Lower leg skin (tissue), 4 donors: ENCODE measurements around the gene CREBRF. TPM values are rescaled to one million over a fixed set of nuclear protein-coding genes. Genes with fewer than 3 reads are reported as not detected.

Experiments used
- DNase-seq, 2 donors: peaks; one replicate each; pipeline ENCODE4 v3.0.0-alpha.2; 2019; ENCODE audit warnings: low spot score in 2 of 2
- H3K4me3 ChIP-seq: fragments of 200-600 bp; sonication (generic); 2 replicates; pipeline ENCODE4 v1.5.1; 2017; ENCODE audit warnings: mild to moderate bottlenecking, low read depth; ENCODE audit not compliant: poor library complexity, severe bottlenecking
- POLR2A ChIP-seq, 2 donors: fragments of 450-650 bp; IDR thresholded peaks; one replicate each; pipeline ENCODE4 v1.6.1; 2016 to 2017; ENCODE audit warnings: antibody characterized with exemption in 2 of 2, mild to moderate bottlenecking in 1 of 2, moderate library complexity in 1 of 2
- WGBS, 2 donors: methylation state at CpG; one replicate each; pipeline ENCODE4 v1.1.5; 2018; 5-methylcytosine and 5-hydroxymethylcytosine counted together
- intact Hi-C: fragments of 100-400 bp; cut with DNase I; formaldehyde crosslinking; loops from one replicate; pipeline ENCODE4 v1.15.0; 2023; ENCODE audit warnings: low total_unique reads
- total RNA-seq, 4 donors: library from RNA; depleted of rRNA; stranded (reverse); fragments of >200 nt; gene quantifications; one replicate each; pipeline ENCODE4 v1.1.0, GENCODE V29; 2016
- TF ChIP-seq, protein P1 (sequence below), 3 donors: fragments of 450-650 bp; IDR thresholded peaks; one replicate each; pipeline ENCODE4 v1.5.1; 2016; ENCODE audit warnings: antibody characterized with exemption in 3 of 3, mild to moderate bottlenecking in 3 of 3, moderate library complexity in 2 of 3

CREBRF gene
- total RNA-seq, 4 donors from 2014 or later = 34.1 to 59.5 (median 42.1) TPM

DNA sequence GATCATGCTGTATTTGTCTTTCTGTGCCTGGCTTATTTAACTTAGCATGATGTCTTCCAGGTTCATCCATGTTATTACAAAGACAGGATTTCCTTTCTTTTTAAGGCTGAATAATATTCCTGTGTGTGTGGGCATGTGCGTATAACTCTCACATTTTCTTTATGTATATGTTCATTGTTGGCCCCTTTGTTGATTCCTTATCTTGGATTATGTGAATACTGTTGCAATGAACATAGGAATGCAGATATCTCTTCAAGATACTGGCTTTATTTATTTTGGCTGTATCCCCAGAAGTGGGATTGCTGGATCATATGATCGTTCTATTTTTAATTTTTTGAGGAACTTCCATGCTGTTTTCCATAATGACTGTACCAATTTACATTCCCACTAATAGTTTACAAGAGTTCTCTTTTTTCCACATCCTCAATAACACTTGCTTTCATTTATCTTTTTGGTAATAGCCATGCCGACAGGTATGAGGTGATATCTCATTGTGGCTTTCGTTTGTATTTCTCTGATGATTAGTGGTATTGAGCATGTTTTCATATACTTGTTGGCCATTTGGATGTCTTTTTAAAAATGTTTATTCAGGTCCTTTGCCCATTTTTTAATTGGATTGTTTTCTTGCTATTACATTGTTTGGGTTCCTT is 38.0 kb downstream of the CREBRF start:
- intact Hi-C loops = no loop called here
- 29 to 32% methylated on average over 4 of the region's 4 CpGs for WGBS, 2 donors
- DNase-seq = no peak

DNA sequence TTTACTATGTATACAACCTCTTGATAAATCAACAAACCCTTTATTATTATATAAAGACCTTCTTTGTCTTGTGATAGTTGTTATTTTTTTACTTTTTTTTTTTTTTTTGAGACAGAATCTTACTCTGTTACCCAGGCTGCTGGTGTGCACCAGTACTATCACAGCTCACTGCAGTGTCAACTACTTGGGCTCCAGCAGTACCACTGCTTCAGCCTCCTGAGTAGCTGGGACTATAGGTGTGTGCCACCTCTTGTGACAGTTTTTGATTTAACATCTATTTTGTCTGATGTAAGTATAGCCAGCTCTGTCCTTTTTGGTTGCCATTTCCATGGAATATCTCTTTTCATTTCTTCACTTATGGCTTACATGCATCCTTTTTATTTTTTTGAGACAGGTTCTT is 42.6 kb downstream of the CREBRF start:
- intact Hi-C loops = no loop called here
- no peak for TF ChIP-seq POLR2A (IDR thresholded peaks at IDR 0.05)
- TF ChIP-seq, protein P1, sequence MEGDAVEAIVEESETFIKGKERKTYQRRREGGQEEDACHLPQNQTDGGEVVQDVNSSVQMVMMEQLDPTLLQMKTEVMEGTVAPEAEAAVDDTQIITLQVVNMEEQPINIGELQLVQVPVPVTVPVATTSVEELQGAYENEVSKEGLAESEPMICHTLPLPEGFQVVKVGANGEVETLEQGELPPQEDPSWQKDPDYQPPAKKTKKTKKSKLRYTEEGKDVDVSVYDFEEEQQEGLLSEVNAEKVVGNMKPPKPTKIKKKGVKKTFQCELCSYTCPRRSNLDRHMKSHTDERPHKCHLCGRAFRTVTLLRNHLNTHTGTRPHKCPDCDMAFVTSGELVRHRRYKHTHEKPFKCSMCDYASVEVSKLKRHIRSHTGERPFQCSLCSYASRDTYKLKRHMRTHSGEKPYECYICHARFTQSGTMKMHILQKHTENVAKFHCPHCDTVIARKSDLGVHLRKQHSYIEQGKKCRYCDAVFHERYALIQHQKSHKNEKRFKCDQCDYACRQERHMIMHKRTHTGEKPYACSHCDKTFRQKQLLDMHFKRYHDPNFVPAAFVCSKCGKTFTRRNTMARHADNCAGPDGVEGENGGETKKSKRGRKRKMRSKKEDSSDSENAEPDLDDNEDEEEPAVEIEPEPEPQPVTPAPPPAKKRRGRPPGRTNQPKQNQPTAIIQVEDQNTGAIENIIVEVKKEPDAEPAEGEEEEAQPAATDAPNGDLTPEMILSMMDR (IDR thresholded peaks at IDR 0.05) = no peak
- DNase-seq = no peak
- H3K4me3 ChIP-seq = no peak overlapping the region

More for the DNA sequence above, 38.0 kb downstream of the CREBRF start:
- no peak for TF ChIP-seq POLR2A (IDR thresholded peaks at IDR 0.05)
- TF ChIP-seq, protein P1 (IDR thresholded peaks at IDR 0.05) = no peak
- no peak overlapping the region for H3K4me3 ChIP-seq

DNA sequence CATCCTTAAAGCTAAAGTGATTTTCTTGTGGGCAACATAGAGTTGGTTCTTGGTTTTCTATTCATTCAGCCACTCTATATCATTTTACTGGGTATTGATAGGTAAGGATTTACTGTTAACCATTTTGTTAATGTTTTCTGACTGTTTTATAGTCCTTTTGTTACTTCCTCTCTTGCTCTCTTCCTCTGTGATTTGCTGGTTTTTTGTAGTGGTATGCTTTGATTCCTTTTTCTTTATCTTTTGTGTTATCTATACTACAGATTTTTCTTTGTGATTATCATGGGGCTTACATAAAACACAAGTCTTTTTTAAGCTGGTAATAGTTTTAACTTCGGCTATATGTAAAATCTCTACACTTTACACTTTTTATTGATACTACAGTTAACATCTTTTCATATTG is 43.3 kb downstream of the CREBRF start:
- H3K4me3 ChIP-seq = no peak overlapping the region
- TF ChIP-seq, protein P1 (IDR thresholded peaks at IDR 0.05) = no peak
- TF ChIP-seq POLR2A (IDR thresholded peaks at IDR 0.05) = no peak
- intact Hi-C loops = no loop called here
- WGBS, 2 donors = 77 to 90% methylated on average over 1 of the region's 1 CpG
- no peak for DNase-seq

DNA sequence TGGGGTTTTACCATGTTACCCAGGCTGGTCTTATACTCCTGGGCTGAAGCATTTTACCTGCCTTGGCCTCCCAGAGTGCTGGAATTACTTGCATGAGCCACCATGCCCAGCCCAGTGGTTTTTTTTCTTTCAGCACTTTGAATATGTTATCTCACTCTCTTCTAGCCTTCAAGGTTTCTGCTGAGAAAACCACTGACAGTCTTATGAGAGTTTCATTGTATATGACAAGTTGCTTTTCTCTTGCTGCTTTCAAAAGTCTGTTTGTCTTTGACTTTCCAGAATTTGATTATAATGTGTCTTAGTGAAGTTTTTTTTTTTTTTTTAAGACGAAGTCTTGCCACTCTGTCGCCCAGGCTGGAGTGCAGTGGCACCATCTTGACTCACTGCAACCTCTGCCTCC is 45.1 kb downstream of the CREBRF start:
- no peak for DNase-seq
- intact Hi-C loops = no loop called here
- TF ChIP-seq POLR2A (IDR thresholded peaks at IDR 0.05) = no peak
- TF ChIP-seq, protein P1 (IDR thresholded peaks at IDR 0.05) = no peak
- WGBS, 2 donors = 91 to 95% methylated on average over 2 of the region's 2 CpGs
- no peak overlapping the region for H3K4me3 ChIP-seq

DNA sequence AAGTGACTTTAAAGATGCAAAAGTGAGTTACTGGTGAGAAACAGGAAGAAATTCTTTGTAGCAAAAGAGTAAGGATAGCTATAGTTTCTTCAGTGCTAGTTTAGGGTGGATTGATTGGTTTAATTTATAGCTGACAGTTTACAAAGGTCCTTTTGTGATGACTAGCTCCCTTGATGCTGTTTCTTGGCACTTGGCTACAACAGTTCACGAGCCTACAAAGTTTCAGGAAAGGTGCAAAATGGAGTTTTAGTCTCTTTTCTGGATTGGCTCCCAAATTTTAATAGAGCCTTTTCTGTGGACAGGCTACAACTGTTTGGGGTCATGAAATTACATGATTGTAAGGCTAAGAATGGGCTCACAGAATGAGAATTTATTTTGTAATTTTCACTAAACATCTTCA is 47.3 kb downstream of the CREBRF start:
- H3K4me3 ChIP-seq = no peak overlapping the region
- no peak for TF ChIP-seq POLR2A (IDR thresholded peaks at IDR 0.05)
- TF ChIP-seq, protein P1 (IDR thresholded peaks at IDR 0.05) = no peak
- no peak for DNase-seq
- intact Hi-C loops = no loop called here
- 52 to 64% methylated on average over 1 of the region's 1 CpG for WGBS, 2 donors

DNA sequence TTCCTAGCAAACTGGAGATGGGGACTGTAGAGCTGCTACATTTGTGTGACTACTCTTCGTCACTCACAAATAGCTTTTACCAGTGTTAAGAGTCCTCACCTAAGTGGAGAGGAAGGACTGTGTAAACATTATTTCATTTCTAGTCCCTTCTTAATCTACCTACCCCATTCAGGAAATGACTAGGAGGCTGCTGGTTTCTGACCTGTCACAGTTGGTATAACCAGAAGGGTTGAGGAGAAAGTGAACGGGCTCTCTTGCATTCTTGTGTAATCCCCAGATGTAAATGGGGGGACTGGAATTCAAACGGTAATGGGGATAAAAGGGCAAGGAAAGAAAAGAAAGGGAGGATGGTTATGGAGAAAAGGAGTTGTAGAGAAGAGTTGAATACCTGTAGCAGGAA is 52.8 kb downstream of the CREBRF start:
- intact Hi-C loops = no loop called here
- no peak for TF ChIP-seq POLR2A (IDR thresholded peaks at IDR 0.05)
- TF ChIP-seq, protein P1 (IDR thresholded peaks at IDR 0.05) = no peak
- no peak for DNase-seq
- WGBS, 2 donors = 70 to 74% methylated on average over 3 of the region's 3 CpGs
- no peak overlapping the region for H3K4me3 ChIP-seq
